NCI-H187 treated with DMSO at 0.1 percent for 48 hours (cell line): ENCODE measurements around the gene ECE1.

Experiments used
- DNase-seq: peaks from one replicate; lab custom pipeline; 2025; lab: John Stamatoyannopoulos, UW

ECE1 gene

DNA sequence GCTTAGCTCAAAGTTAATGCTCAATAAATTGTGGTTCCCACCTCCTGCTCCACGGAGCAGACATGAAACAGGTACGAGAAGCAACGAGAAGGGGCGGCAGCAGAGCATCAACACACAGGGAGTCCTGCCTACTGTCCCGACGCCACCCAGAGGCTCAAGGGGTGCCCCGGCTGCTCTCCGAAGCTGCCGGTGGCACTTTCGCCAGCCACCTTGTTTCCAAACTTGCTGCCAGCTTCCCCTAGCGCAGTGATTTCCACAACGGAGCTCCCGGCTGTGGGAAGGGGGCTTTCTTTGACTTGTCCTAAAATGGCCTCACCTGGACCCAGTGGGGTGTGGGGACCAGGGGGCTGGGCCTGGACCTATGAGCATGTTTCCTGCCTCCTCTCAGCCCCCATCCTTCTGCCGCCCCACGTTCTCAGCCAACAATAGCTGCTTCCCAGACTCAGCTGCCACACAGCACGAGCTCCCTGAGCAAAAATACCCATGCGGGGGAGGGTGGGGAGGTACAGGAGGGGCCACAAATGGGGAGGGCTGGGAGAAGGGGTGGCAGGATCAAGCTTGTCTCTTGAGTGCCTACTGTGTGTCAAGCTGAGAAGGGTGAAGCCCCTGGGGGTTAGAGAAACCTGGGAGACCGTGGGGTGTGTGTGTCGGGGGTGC lies 35.6 kb upstream of the ECE1 start:
- DNase-seq, result no peak

DNA sequence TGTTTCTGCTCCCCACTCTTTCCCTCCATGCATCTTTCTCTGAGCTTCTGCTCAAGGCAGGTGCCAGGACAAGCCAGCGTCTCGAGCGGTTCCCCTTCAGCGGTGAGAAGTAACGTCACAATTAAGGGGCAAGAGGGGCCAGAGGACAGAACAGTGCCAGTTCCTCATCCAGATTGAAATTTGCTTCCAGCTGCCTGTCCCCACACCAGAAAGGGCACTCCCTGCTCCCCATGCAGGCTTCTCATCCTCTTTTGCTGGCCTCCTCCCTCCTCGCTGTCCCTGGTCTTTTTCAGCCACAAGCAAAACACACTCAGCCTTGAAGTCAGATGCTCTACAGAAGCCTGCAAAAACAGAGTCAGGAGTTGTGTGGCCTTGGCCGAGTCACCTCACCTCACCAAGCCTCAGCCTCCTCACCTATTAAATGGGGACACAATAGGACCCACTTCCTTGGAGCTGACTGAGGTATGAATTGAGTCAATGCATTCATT lies 35.0 kb upstream of the ECE1 start:
- DNase-seq, result no peak

DNA sequence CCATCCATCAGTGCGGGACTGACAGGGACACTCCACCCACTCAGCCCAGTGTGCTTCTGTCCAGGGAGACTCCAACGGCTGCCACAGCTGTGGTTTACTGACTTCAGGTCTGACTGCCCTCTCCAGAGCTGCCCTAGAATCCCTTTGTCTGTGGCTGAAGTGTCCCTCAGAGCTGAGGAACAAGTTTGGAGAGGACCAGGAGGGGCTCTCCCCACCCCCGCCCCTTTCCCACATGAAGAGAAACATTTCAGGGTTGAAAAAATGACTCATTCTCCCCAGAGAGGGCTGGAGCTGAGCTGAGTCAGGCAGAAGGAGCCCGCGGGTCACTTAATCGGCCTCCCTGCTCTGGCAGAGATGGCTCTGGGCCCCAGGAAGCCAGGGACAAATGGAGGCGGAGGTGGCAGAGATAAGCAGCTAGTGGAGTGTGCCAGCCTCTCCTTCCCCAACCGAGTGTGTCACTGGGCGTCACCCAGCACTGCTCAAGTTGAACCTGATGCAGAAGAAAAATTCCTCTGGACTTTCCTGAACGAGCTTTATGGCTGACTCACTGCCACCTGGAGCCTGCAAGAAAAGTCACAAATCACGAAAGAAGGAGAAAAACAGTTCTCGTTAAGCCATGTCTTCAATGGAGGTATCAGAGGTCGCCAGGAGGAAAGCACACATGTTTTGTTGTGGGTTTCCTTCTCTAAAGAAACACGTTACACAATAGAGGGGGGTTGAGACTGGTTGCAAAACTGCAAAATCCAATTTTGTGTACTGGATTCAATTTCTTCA lies 34.3 kb upstream of the ECE1 start:
- no peak for DNase-seq

DNA sequence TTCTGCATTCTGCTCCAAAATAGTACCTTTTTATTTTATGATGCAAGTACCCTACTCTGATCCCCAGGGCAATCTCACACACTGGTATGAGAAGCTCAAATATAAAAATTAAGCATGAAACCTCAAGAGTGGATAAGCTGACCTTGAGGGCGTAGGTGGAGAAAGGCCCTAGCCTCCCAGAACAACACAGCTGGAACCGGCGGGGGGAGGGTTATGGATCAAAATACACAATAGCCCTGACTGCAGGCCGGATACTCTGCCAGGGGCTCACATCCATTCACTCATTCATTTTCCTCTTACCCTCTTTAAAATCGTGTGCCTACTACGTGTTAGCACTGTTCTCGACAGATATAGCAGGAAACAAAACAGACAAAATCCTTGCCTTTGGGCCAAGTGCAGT lies 32.8 kb upstream of the ECE1 start:
- no peak for DNase-seq

DNA sequence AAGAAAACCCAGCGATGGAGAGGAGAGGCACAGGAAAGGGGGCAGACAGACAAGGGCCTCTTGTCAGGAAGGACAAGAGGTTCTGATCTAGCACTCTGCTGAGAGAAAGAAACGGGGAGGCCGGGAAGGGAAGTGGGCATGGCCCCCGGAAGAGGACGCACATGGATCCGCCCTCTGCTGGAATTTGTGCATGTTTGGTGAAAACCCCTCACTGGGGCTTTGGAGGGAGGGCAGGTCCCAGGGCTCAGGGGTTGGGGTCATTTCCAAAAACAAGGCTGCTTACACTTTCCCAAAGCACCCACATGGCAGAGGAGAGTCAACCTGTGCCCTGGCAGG lies 32.4 kb upstream of the ECE1 start:
- no peak for DNase-seq

DNA sequence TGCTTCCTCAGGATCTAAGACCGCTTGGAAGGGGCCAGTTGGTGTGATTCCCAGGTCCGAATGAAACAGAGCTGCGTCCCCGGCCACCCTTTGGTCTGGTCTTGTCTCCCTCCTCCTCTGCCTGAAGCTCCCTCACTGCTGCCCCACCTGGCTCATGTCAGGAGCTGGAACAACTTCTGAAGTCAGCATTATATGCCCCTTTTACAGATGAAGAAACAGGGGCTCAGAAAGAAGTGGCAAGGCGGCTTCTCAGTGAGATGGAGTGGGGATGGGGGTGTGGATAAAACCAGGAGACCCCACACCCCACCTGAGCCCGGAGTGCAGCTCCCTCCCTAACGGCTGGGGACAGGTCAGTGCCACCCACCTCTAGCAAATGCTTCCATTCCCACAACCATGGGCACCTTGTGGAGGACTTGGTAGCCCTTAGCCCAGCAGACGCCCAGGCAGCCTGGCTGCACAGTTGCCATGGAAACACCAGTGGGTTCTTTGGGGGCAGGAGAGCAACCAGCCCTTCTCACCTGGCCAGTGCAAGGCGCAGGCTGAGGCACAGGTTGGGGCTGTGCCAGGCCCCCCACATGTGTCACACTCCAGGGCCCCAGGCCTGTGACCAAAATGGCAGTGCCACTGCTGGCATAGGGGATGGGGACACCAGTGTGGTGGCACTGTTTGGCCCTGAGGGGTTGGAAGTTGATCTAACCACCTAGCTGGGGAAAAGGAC lies 31.9 kb upstream of the ECE1 start:
- no peak for DNase-seq

DNA sequence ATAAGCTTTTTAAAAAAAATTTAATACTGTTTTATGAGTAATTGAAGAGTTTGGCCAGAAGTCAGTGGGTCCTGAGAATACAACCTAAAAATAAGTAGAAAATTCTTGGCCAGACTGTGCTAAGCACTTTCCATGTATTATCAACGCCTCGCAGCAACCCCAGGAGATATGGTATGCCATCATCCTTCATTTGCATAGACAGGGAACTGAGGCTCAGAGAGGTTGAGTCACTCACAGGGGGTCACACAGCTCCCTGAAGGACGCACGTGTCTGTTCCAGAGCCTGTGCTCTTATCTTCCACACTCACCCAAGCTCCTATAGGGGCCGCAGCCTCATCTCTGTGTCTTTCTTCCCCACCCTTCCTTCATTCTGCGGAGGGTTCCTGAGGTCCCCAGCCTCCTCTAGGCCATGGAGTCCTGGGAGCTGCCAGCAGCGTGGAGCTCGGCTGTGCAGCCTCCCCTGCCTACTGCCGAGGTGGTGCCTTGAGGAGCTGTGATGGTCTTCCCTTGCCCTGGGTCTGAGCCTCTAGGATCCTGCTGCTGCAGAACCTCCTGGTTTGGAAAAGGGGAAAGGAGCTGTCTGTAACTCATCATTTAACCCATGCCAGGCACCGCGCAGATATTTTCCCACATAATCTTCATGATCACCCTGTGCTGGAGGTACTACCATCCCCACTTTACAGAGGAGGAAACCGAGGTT lies 30.3 kb upstream of the ECE1 start:
- no peak for DNase-seq

DNA sequence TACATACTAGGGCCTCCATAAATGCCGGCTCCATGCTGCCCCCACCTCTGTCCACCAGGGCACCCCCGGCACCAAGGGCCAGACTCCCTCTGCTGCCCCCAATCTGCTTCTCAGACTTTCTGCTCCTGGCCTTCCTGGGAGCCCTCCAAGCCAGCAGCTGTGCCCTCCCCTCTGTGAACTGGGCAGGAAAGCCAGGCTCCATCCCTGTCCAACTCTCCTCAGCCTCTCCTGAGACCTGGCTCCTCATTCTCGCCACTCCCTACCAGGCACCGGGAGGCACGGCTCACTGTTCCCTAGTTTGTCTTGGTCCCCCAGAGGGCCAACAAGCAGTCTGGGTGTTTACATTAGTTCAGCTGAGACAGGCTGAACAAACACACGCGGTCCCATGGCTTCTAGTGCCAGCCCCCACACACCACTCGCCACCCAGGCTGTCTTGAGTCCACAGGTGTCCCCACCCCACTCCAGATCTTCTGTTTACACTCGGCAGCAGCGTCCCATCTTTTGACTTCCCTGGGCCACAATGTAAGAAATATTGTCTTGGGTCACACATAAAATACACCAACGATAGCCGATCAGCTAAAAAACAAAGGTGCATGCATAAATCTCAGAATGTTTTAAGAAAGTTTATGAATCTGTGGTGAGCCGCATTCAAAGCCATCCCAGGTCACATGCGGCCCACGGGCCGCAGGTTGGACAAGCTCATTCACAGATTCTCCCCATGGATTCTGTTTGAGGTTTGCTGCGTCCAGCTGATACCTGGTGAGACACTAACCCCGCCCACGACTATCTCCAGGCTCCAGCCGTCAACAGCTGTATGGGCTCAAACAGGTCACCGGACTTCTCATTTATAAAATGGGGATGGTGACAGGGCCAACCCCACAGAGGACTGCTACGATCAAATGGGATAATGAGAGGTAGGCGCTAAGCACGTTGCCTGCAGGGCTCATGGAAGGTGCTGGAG lies 29.5 kb upstream of the ECE1 start:
- no peak for DNase-seq

DNA sequence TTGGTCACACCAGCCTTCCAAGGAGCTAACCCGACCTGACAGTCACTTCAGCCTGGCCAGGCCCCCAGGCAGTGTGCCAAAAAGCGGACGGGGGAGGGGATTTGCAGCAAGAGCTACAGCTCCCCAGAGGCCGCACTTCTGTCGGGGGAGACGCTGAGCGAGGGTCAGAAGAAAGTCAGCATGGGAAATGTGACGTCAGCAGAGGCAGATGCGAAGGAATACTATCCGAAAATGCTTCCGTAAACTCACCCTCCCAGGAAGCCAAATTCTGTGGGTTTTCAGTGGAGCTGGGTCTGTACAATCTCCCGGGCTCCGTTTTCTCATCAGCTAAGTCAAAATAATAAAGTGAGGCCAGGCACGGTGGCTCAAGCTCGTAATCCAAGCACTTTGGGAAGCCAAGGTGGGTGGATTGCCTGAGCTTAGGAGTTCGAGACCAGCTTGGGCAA lies 28.5 kb upstream of the ECE1 start:
- no peak for DNase-seq

DNA sequence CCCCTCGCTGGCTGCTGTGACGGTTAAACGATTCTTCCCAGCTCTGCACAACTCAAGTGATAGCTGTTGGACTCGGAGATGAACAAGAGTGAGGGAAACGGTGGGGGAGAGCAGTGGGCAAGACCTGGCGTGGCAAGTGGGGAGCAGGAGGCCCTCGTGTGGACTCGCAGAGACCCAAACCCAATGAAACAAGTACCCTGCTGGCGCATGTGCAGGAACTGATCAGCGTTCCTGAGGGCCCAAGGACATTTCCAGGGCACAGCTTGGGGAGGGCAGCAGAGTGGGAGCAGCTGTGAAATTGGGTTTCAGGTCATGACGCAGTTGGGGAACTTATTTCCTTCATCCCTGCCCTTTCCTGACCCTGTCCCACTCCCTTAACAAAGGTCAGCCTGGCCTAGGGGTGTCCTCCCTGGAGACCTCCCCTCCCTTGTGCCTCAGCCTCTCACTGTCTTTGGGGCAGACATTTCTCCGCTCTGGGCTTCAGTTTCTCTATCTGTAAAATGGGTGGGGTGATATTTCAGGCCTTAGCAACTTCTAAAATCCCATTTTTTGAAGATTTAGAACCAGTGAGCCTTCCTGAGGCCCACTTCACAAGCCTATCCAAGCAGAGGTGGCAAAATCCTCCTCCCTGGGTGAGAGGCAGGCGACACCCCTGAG lies 27.9 kb upstream of the ECE1 start:
- no peak for DNase-seq

DNA sequence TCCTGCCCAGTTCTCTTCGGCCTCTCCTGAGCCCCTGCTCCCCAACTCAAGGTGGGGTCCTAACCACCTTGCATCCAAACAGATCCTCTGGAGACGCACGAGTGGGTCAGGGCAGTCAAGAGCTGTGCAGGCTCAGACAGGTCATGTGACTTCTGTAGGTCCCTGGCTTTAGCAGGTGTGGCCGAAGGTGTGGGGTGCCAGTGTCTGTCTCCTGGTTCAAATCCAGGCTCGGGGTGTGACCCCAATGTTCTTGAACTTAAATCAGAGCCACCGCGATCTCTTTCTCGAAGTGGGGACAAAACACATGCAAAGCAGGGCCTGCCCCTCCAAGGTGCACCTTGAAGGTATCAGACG lies 27.4 kb upstream of the ECE1 start:
- no peak for DNase-seq

DNA sequence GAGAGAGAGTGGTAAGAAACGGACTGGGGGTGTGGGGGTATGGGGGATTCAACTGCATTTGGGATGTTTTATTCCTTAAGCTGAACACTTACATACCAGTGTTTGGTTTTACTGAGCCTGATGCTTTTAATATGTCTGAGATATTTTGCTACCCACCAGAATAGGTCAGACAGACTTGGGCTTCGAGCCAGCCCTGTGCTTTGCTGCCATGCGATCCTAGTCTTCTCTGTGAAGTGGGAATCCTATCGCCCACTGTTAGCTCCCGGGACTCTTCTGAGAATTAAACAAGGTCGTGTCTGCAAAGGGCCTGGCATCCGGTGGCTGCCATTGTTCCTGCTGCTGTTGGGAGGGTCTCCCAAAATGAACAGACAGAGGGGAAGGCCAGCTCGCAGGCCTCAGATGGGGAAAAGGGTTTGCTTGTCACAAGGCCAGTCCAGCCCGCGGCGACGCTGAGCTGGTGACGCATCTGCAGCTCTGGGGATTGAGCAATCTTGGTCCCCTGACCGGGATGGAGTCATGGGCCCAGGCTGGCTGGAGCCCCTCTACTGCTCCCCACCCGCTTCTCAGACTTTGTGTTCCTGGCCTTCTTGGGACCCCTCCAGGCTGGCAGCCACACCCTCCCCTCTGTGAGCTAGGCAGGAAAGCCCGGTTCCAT lies 26.9 kb upstream of the ECE1 start:
- DNase-seq, result no peak

DNA sequence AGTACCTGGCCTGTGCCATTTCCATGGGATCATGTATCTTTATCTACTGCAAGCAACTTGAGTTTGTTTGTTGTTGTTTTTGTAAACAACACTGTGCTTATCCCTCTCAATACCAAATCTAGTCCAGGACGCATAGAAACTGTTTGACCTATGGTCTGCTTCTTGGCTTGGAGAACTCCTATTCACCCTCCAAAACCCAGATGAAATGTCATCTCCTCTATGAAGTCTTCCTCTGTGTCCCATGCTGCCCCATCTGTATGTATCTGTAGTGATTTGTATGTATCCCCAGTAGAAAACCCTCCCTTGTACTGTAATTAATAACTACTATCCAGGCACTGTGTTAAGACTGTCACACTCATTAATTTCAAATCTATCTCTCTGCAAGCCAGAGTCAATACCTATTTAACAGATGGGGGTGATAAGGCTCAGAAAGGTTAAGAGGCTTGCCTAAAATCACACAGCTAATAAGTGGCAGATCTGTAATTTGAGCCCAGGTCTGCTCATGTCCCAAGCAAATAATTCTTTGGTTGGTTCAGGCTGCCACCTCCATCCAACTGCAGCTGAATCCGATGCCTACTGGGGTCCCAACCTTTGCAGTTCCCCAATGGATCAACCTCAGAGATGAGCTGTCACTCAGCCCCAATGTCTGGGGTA lies 24.6 kb upstream of the ECE1 start:
- DNase-seq, result no peak

DNA sequence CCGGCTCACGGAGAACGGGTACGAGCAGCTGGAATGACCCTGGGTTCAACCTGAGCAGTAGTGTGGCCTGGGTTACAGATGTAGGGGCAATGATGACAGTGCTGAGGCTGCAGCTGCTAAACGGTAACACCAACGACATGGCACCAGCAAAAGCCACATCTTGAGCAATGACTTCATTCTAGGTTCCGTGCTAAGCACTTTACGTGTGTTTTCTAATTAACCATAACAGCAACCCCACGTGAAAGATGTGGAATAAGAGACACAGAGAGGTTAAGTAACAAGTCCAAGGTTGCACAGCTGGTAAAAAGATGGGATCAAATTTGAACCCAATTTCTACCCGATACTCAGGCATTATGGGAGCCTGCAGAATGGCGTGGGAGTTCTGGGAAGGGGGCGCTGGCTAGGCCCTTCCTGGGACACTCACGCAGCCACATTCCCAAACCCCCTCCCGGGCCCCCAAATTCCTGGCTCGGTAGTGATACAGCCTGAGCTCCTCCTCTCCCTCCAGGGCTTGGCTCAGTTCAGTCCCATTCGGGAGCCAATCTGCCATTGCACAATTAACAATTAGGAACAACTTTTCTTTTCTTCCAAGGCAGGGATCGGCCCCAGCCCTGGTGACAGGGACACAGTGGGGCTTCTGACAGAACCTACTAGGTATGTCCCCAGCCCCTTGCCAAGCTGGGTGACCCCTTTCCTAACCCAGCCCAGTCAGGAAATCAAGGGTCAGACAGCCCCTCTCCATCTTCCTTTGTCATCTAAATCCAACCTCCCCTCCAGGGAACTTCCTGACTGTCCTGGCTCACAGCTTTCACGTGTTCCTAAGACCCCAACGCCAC lies 23.8 kb upstream of the ECE1 start:
- no peak for DNase-seq

DNA sequence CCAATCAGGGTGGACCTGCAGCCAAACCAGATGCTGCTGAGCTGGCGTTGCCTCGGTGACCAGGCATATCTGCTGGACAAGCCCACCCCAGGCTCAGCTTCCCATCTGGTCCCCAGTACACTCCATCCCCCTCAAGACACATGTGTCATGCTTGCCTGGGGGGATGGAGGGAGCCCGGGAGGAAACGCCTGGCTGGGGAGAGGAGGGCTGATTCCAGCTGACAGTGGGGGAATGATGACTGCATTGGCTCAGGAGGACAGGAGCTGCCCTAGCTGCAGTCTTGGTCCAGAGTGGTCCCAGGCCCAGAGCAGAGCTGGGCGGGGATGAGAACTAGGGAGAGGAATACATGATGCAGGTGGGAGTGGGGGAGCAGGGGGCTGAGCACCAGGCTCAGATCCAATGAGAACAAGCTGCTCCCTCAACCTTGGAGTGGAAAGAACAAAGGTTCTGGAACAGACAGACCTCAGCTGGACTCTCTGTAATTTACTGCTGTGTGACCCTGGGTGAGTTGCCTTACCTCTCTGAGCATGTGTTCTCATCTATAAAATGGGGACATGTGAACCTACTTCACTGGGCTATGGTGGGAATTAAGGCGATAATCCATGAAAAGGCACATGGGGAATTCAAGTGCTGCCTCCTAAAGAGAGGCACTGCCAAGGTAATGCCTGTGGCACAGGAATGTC lies 23.1 kb upstream of the ECE1 start:
- no peak for DNase-seq

DNA sequence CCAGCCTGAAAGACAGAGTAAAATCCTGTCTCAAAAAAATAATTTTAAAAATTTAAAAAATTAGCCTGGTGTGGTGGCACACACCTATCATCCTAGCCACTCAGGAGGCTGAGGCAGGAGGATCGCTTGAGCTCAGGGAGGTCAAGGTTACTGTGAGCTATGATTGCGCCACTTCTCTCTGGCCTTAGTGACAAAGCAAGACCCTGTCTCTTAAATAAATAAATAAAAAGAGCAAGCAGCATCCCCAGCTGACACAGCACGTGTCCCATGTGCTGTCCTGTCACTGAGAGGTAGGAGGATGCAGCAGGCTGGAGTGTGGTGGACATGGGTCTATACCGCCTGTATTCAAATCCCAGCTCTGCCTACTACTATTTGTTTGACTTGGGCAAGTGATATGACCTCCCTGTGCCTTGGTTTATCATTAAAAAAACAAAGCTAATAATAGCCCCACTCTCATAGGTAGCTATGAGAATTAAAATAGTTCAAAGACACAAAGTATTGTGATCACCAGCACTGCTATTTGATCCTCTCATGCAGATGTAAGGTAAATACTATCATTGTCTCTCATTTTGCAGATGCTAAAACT lies 22.2 kb upstream of the ECE1 start:
- DNase-seq, result no peak

DNA sequence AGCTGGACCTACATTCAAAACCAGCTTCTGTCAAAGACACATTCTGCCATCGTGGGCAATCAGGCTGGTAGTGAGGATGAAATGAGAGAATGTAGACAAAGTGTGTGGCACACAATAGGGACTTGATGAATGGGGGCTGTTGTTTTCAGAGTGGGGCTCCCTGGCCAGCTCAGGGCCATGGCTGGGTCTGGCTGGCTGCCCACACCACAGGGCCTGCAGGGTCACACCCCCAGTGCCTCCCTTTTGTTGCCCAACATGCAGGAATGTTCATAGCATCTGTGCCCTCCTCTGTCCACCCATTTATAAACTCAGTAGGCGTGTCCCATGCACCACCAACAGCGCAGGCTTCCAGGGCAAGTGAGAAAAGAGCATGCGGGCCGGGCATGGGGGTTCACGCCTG lies 20.8 kb upstream of the ECE1 start:
- DNase-seq, result no peak
